Hematopoietic multipotent progenitor cell treated with erythropoietin and hydrocortisone succinate and interleukin-3 and kit ligand, for 17 days (in vitro differentiated cells): Measurements from ENCODE around the gene RNF40.

Experiments used
- DNase-seq: peaks from one replicate; pipeline ENCODE4 v3.0.0-alpha.2; 2015; ENCODE audit warnings: low spot score

RNF40 gene

DNA sequence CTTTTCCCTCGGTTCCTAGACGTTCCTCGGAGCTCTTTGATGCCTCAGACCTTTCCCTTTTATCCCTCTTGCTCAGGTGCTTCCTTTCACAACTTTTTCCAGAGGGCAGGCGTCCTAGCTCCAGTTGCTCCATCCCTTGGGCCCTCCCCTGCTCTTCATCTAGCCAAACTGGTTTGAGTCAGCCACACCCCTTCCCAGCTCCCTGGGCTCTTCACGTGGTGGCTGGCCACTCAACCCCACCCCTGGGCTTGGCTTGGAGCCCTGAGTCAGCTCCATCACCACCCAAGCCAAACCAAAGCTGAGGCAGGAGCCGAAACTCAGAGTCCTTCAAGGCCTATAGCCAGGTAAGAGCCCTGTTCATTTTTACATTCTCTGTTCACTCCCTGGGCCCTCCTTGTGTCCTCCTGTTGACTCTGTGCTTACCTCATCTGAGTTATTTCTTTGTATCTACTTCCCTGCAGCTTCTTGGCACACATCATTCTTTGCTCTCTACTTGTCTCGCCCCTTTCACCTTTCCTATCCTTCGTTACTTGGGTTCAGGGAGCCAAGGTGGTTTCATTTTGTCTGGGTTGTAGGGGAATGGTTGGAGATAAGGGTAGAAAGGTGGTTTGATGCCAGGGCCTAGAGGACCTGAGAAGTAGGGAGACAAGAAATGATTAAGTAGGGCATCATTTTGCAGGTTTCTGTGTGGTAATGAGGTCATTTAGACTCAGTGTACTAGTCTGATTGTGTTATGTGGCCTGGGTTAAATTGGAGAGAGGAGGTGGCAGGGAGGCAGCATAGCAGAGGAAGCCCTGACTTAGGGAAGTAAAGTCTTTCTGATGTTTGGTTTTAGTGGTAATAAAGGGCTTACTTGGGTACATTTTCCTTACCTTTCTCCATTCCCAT lies 21.5 kb upstream of the RNF40 start:
- DNase-seq = peak; percentile 86

DNA sequence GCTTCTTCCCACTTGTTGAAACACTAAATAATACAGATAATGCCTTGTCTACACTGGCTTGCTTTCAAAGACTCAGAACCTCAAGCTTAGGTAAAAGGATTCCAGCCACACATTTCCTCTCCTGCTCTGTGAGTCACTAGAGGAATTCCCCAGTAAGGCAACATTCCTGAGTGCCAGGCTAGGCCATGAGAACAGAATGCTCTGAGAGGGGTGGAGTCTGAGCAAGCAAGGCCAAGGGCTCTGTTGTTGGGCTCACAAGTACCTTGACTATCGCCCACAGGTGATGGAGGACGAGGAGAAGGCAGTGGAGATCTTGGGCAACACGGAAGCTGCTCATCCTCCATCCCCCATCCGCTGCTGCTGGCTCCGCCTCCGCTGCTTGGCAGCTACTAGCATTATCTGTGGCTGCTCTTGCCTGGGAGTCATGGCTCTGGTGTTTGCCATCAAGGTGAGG lies 20.6 kb upstream of the RNF40 start:
- no peak for DNase-seq

DNA sequence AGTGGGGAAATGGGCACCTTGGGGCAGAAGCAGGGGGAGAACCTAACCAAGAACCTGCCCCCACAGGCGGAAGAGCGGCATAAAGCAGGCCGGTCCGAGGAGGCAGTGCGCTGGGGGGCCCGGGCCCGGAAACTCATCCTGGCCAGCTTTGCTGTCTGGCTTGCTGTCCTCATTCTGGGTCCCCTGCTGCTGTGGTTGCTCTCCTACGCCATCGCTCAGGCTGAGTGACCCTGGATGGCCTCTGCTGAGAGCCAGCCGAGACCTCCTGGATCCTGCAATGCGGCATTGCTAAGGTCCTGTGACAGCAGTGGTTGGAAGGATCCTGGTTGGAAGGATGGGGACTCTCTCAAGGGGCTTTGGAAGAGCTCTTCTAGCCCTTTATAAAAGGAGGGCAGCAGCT lies 18.4 kb upstream of the RNF40 start:
- no peak for DNase-seq

DNA sequence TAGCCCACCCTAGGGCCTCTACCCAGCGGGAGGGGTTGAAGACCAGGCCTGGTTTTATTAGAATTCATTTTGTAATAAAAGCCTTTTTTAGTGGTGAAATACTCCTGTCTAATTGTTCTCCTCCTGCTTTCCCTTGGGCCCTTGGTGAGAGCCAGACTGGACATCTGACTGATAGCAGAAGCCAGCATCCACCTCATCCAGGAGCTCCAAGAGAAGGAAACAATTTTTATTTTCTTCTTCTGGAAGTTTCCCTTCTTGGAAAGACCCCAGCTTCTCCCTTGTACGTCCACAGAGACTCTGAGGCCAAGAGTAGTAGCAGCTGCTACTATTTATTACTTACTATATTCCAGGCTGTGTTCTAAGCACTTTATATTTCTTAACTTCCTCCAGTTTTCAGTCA lies 17.9 kb upstream of the RNF40 start:
- DNase-seq = no peak

- no peak for DNase-seq
Measured at GRCh38 chr16:30745082-30745481, 17.0 kb upstream of the RNF40 start.

DNA sequence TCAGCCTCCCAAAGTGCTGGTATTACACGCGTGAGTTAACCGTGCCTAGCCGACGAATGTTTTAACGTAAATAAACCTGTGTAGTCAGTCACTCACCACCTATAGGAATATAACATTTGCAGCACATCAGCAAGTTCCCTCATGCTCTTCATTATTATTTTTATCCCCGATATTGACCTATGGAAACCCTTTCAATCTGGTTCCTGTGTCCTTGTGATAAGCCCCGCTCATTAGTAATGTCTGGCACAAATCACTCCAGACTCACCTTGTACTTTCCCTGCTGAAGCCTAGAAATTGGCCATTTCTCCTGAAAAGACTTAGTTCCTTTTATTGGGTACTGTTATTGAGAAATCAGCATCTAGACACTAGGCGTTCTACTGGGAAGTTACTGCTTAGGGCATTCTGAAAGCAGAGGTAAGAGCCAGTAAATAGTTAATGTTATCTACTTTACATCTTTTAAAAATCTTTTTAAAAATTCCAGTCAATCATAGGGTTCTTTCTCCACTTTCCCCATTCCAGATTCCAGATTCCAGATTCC lies 15.4 kb upstream of the RNF40 start:
- no peak for DNase-seq

DNA sequence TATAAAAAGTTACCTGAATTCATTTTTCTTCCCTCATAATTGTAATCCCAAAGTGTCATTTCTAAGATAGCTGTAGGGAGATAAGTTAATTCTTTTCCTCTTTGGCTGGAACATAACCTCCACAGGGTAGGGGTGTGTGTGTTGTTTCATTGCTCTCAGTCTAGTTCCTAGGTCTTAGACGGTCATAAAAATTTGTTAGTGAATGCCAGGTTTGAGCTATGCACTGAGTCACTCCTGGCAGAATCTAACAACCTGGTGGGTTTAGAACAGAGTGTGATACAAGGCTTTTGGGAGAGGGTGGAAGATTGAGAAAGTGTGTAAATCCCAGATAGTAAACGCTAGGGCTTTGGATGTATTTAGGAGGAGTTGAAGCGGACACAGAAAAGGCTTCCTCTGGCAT lies 14.8 kb upstream of the RNF40 start:
- no peak for DNase-seq

- peak; percentile 98 for DNase-seq
Measured at GRCh38 chr16:30747799-30748633, 14.1 kb upstream of the RNF40 start, which contains the start of gene PHKG2. PHKG2 (plus strand) TSS chr16:30748425; CDS start chr16:30748821, 396 bp downstream.

DNA sequence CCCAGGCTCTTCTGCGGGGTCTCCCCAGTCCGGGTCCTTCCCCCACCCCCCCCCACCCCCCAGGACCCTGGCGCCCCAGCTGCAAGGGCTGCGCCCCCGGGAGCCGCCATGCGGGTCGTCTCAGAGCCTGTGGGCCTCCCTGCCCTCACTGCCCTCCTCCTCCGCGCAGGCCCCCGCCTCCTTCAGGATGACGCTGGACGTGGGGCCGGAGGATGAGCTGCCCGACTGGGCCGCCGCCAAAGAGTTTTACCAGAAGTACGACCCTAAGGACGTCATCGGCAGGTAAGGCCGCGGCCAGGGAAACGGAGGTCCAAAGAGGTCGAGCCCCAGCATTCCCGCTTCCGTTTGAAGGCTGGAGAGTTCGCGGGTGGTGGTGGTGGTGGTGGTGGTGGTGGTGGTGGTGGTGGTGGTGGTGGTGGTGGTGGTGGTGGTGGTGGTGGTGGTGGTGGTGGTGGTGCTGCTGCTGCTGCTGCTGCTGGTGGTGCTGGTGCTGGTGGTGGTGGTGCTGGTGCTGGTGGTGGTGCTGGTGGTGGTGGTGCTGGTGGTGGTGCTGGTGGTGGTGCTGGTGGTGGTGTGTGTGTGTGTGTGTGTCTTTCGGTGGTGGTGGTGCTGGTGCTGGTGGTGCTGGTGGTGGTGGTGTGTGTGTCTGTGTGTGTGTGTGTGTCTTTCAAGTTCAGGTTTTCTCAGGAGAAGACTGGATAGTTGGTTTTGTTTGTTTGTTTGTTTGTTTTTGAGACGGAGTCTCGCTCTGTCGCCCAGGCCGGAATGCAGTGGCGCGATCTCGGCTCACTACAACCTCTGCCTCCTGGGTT lies 13.3 kb upstream of the RNF40 start:
- DNase-seq = peak; percentile 24

- no peak for DNase-seq
Measured at GRCh38 chr16:30750201-30750600, 11.9 kb upstream of the RNF40 start.

DNA sequence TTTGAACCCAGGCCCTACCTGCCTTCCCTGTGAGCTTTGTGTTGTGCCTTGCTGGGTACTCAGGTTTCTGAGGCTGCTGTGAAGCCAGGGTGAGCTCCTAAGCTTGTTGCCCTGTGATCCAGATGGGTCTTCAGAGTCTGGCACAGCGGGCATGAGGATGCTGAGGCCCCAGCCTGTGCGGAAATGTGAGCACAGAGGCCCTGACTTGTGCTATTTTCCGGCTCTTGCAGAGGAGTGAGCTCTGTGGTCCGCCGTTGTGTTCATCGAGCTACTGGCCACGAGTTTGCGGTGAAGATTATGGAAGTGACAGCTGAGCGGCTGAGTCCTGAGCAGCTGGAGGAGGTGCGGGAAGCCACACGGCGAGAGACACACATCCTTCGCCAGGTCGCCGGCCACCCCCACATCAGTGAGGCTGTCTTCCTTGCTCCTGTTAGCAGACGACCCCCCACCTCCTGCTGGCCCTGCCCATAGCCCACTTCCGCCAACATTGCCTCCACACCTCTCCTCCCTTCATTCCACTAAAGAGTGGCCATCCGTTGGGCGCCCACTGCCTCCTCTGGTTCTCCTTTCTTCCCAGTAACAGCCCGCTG lies 11.2 kb upstream of the RNF40 start:
- DNase-seq = no peak

DNA sequence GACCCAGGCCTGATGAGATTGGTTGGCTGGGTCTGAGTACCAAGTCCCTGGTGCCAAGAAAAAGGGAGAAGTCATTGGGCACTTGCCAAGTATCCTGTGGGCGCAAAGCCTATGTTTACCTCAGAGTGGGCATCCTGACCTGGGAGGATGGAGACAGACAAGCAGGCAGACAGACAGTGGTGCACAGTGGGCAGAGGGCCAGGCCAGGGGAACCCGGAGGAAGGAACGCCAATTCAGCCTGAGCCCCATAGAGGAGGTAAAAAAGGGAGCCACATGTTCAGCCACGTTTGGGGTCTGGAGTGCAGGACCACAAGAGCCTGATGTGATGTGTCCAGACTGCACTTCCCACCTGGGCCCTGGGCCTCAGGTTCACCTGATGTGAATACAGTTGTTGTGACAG lies 8.5 kb upstream of the RNF40 start:
- no peak for DNase-seq

DNA sequence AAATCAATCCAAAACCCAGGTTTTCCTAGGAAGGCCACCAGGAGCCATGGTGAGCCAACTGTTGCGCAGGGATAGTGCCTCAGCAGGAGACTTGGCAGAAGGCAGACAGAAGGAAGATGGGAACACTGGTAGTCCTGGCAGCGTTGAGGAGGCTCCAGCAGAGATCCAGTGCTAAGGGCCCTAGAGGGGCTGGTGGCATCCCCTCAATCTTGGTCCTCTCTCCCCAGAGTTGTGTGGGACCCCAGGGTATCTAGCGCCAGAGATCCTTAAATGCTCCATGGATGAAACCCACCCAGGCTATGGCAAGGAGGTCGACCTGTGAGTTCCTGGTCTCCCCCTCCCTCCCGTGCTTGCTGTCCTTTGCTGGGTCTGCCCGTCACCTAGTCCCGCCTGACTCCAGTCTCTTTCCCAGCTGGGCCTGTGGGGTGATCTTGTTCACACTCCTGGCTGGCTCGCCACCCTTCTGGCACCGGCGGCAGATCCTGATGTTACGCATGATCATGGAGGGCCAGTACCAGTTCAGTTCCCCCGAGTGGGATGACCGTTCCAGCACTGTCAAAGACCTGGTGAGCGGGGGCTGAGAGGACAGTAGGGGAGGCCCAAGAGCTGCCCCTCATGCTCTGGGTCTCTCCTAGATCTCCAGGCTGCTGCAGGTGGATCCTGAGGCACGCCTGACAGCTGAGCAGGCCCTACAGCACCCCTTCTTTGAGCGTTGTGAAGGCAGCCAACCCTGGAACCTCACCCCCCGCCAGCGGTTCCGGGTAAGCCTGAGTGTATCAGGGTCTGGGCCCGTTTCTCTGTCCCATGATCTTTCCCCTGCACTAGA lies 6.0 kb upstream of the RNF40 start:
- DNase-seq = no peak

DNA sequence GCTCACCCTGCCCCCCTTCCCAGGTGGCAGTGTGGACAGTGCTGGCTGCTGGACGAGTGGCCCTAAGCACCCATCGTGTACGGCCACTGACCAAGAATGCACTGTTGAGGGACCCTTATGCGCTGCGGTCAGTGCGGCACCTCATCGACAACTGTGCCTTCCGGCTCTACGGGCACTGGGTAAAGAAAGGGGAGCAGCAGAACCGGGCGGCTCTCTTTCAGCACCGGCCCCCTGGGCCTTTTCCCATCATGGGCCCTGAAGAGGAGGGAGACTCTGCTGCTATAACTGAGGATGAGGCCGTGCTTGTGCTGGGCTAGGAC lies 5.4 kb upstream of the RNF40 start:
- DNase-seq = no peak

DNA sequence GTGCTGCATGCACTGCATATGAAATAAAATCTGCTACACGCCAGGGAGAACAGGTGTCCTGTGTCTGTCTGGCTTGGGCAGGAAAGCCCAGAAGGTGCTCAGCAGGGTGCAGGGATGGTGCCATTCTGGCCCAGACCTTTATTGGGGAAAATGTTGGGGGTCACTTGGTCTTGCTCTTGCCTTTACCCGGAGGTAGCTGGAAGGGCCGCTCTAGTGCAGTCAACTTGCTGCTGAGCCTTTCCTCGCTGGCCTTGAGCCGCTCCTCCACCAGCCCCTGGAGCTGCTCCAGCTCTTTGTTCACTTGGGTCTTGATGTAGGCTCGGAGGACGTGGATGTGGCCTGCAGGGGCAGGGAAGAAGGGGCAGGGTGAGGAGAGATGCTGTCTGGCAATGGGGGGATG lies 4.8 kb upstream of the RNF40 start:
- DNase-seq = no peak

- DNase-seq = no peak
Measured at GRCh38 chr16:30758988-30759491, 3.1 kb upstream of the RNF40 start.

GRCh38 chr16:30760001-30760559 lies 2.0 kb upstream of the RNF40 start:
- DNase-seq = no peak

DNA sequence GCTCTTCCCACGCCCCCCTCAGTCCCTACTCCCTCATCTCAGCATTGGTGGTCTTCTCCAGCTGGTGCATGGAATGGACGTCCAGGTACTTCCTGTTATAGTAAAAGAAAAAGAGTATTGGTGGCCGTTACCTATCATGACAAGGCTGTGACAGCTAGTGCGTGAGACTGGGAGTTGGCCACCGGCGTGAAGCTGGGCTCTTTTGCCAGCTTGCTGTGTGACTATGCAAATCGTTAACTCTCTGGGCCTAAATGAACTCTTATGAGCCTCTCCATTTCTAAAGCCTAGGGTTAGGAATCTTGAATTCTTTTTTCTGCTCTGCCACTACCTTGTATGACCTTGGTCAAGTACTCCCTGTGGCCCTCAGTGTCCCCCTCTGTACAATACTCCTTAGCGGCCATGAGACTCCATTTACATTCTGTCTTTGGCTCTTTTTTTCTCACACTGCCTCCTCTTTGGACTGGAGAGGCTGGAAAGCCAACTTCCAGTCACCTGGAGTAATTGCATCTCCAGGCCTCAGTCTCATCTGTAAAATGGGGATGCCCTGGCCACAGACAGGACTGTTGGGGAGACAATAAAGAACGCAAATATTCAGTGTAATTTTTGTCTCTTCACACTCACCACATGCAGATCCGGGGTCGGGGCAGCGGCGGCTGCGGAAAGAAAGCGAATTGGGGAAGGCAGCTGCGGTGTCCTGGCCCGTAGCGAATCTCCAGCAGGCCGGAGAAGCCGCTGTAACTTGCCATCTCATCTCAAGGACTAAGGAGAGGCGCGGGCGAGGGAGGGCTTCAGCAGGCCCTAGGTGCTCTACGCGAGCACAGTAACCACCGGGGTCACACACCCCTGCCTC lies 1.3 kb upstream of the RNF40 start:
- no peak for DNase-seq

GRCh38 chr16:30761427-30761927 lies 645 bp upstream of the RNF40 start:
- DNase-seq = peak; percentile 19
